ENCODE results near the gene RBM20.

DNA sequence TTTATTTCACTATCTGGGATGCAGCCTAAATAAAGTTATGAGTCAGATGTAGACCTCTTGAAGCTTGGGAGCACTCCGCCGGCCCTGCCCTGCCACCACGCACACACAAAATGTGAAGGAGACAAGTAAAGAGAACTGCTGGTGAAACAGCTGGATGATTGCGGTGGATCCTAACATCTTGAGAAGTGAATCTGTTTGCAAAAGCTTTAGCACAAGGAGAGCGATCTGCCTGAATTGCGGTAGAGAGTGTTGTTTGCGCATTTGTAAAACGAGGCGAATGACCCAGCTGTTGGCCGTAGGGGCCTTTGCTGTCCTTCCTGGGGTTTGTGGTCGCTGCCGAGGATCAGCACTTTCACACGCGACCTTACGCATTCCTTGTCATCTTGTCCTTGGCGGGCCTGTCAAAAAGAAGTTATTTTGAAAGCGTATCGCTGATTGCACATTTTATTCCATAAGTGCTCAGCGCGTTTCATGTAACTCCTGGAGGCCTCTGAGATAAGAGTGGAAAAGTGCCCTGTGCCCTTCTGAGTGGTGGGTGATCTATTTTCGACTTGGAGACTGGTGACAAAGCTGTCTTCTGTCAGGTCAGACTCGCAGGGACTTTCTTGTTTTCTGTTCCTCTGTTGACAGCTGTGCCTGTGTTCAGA is 40.8 kb downstream of the RBM20 start:
- TF ChIP-seq, protein P1, sequence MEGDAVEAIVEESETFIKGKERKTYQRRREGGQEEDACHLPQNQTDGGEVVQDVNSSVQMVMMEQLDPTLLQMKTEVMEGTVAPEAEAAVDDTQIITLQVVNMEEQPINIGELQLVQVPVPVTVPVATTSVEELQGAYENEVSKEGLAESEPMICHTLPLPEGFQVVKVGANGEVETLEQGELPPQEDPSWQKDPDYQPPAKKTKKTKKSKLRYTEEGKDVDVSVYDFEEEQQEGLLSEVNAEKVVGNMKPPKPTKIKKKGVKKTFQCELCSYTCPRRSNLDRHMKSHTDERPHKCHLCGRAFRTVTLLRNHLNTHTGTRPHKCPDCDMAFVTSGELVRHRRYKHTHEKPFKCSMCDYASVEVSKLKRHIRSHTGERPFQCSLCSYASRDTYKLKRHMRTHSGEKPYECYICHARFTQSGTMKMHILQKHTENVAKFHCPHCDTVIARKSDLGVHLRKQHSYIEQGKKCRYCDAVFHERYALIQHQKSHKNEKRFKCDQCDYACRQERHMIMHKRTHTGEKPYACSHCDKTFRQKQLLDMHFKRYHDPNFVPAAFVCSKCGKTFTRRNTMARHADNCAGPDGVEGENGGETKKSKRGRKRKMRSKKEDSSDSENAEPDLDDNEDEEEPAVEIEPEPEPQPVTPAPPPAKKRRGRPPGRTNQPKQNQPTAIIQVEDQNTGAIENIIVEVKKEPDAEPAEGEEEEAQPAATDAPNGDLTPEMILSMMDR (IDR thresholded peaks at IDR 0.05): no peak
- TF ChIP-seq POLR2A (IDR thresholded peaks at IDR 0.05): no peak
